Measurements from ENCODE around the gene SOAT2. TPM values are rescaled to one million over a fixed set of nuclear protein-coding genes. Genes with fewer than 3 reads are reported as not detected.

SOAT2 gene
- total RNA-seq, 1 experiment from 2014 or later, result not detected

- no TSS peak for BruUV-seq (replicated peaks)
These were observed 9.9 kb downstream of the SOAT2 start for GRCh38 chr12:53113136-53113705.

GRCh38 chr12:53113951-53114350, 10.7 kb downstream of the SOAT2 start:
- no peak overlapping the region for H3K4me3 ChIP-seq (ENCODE audit: low read depth, low read length, poor library complexity, severe bottlenecking)
- no peaks in the 10 kb centered on the region for H3K9me3 ChIP-seq (ENCODE audit: low read depth, low read length, poor library complexity, severe bottlenecking)
- no peaks in the 10 kb centered on the region for H3K4me1 ChIP-seq (ENCODE audit: insufficient read depth, low read length, poor library complexity, severe bottlenecking)
- ChIA-PET POLR2A (ENCODE audit: low non-redundant PET) (no interaction called here), CTCF (no interaction called here)
- DNase-seq (ENCODE audit: low spot score), result no peak
- no peaks in the 10 kb centered on the region for H3K27me3 ChIP-seq (replicated peaks; ENCODE audit: insufficient read depth, low read depth, low read length, poor library complexity)
- no TSS peak for BruUV-seq (replicated peaks)
- H3K36me3 ChIP-seq (ENCODE audit: insufficient read depth, low read length, poor library complexity, severe bottlenecking), result no peaks in the 10 kb centered on the region
- TF ChIP-seq CTCF (conservative IDR thresholded peaks at IDR 0.05; ENCODE audit: low read depth, low read length) (no peak), EZH2 (IDR thresholded peaks at IDR 0.05; ENCODE audit: borderline replicate concordance, low read depth, low read length, poor library complexity, severe bottlenecking) (no peak)
- no peak overlapping the region for H3K27ac ChIP-seq (ENCODE audit: low read depth, low read length, poor library complexity, severe bottlenecking)
- intact Hi-C loops (cut with micrococcal nuclease; ENCODE audit: unreplicated experiment), result no loop called here

More at GRCh38 chr12:53113136-53113705, 9.9 kb downstream of the SOAT2 start:
- no peak for DNase-seq (ENCODE audit: low spot score)
- ChIA-PET POLR2A (ENCODE audit: low non-redundant PET) (no interaction called here), CTCF (no interaction called here)
- Histone ChIP-seq H3K27me3 (replicated peaks; ENCODE audit: insufficient read depth, low read depth, low read length, poor library complexity) (no peaks in the 10 kb centered on the region), H3K27ac (ENCODE audit: low read depth, low read length, poor library complexity, severe bottlenecking) (no peak overlapping the region), H3K4me3 (ENCODE audit: low read depth, low read length, poor library complexity, severe bottlenecking) (no peak overlapping the region), H3K4me1 (ENCODE audit: insufficient read depth, low read length, poor library complexity, severe bottlenecking) (no peaks in the 10 kb centered on the region), H3K36me3 (ENCODE audit: insufficient read depth, low read length, poor library complexity, severe bottlenecking) (no peaks in the 10 kb centered on the region), H3K9me3 (ENCODE audit: low read depth, low read length, poor library complexity, severe bottlenecking) (no peaks in the 10 kb centered on the region)
- intact Hi-C loops (cut with micrococcal nuclease; ENCODE audit: unreplicated experiment), result no loop called here
- TF ChIP-seq CTCF (conservative IDR thresholded peaks at IDR 0.05; ENCODE audit: low read depth, low read length) (no peak), EZH2 (IDR thresholded peaks at IDR 0.05; ENCODE audit: borderline replicate concordance, low read depth, low read length, poor library complexity, severe bottlenecking) (no peak)

- no TSS peak for BruUV-seq (replicated peaks)
- Histone ChIP-seq H3K4me3 (ENCODE audit: low read depth, low read length, poor library complexity, severe bottlenecking) (no peak overlapping the region), H3K27ac (ENCODE audit: low read depth, low read length, poor library complexity, severe bottlenecking) (no peak overlapping the region), H3K9me3 (ENCODE audit: low read depth, low read length, poor library complexity, severe bottlenecking) (no peaks in the 10 kb centered on the region), H3K36me3 (ENCODE audit: insufficient read depth, low read length, poor library complexity, severe bottlenecking) (no peaks in the 10 kb centered on the region), H3K4me1 (ENCODE audit: insufficient read depth, low read length, poor library complexity, severe bottlenecking) (no peaks in the 10 kb centered on the region), H3K27me3 (replicated peaks; ENCODE audit: insufficient read depth, low read depth, low read length, poor library complexity) (no peaks in the 10 kb centered on the region)
- intact Hi-C loops (cut with micrococcal nuclease; ENCODE audit: unreplicated experiment), result no loop called here
- TF ChIP-seq EZH2 (IDR thresholded peaks at IDR 0.05; ENCODE audit: borderline replicate concordance, low read depth, low read length, poor library complexity, severe bottlenecking), result no peak
- no peak for TF ChIP-seq CTCF (conservative IDR thresholded peaks at IDR 0.05; ENCODE audit: low read depth, low read length)
- ChIA-PET CTCF (no interaction called here), POLR2A (ENCODE audit: low non-redundant PET) (no interaction called here)
- DNase-seq (ENCODE audit: low spot score), result no peak
These were observed 12.0 kb downstream of the SOAT2 start for GRCh38 chr12:53115112-53115890.
